Fibroblast of lung (primary cell): ENCODE data around the gene SLC16A3.

Experiments
- EZH2 ChIP-seq: IDR thresholded peaks from 2 replicates; pipeline ENCODE4 v1.5.1; 2012; ENCODE audit warnings: low read length, control low read depth, mild to moderate bottlenecking; ENCODE audit errors: missing control alignments
- TF ChIP-seq, protein P1 (sequence below), 2 donors: IDR thresholded peaks in 1 of 2; conservative IDR thresholded peaks in 1 of 2; 1 replicate in 1 of 2; 2 replicates in 1 of 2; pipeline ENCODE4 v1.5.1; 2011 to 2012; ENCODE audit warnings: low read length in 2 of 2, control low read depth in 1 of 2, inconsistent platforms in 1 of 2, low read depth in 1 of 2, mild to moderate bottlenecking in 1 of 2

GRCh38 chr17:82222816-82223215, 6.0 kb upstream of the SLC16A3 start:
- TF ChIP-seq, protein P1, sequence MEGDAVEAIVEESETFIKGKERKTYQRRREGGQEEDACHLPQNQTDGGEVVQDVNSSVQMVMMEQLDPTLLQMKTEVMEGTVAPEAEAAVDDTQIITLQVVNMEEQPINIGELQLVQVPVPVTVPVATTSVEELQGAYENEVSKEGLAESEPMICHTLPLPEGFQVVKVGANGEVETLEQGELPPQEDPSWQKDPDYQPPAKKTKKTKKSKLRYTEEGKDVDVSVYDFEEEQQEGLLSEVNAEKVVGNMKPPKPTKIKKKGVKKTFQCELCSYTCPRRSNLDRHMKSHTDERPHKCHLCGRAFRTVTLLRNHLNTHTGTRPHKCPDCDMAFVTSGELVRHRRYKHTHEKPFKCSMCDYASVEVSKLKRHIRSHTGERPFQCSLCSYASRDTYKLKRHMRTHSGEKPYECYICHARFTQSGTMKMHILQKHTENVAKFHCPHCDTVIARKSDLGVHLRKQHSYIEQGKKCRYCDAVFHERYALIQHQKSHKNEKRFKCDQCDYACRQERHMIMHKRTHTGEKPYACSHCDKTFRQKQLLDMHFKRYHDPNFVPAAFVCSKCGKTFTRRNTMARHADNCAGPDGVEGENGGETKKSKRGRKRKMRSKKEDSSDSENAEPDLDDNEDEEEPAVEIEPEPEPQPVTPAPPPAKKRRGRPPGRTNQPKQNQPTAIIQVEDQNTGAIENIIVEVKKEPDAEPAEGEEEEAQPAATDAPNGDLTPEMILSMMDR (conservative IDR thresholded peaks at IDR 0.05 in 1 of 2, IDR thresholded peaks at IDR 0.05 in 1 of 2; ENCODE audit: low read depth in 1 of 2, low read length in 2 of 2) = no peak
- no peak for TF ChIP-seq EZH2
